A549 treated with CORT108297 at 1 μM for 4 hours (cell line): ENCODE measurements around the gene CTAGE9. TPM values are rescaled to one million over a fixed set of nuclear protein-coding genes. Genes with fewer than 3 reads are reported as not detected.

ENCODE experiments used
- total RNA-seq: library from RNA; stranded (reverse); fragments of 200-300 nt; extraction: Qiagen RNA extraction; gene quantifications from 5 replicates; pipeline ENCODE4 v1.2.3, GENCODE V29; 2022

The CTAGE9 gene
- not detected in 5 replicates for total RNA-seq

GRCh38 chr6:131710917-131711316, at the start of gene CTAGE9:
Gene CTAGE9 (minus strand): TSS chr6:131711017. CDS start chr6:131711017, 0 bp downstream.

Other genes starting within 250 kb of the CTAGE9 start
- not detected in 5 replicates for gene ARG1, start 137.8 kb downstream of the CTAGE9 start, total RNA-seq
- gene MED23, start 82.8 kb downstream of the CTAGE9 start, total RNA-seq, result 6.2 to 7.9 TPM (median 7.1 TPM) in 5 replicates
- gene ENPP3, start 73.7 kb downstream of the CTAGE9 start, total RNA-seq, result not detected in 5 replicates
- gene OR2A4, start 9.6 kb downstream of the CTAGE9 start, total RNA-seq, result not detected in 5 replicates
- 1.2 to 1.6 TPM (median 1.5 TPM) in 5 replicates for gene ENPP1, start 97.0 kb upstream of the CTAGE9 start, total RNA-seq
- gene CCN2, start 240.4 kb upstream of the CTAGE9 start, total RNA-seq, result 27.9 to 42.3 TPM (median 37.8 TPM) in 5 replicates